ENCODE measurements around the gene KLHL11. TPM values are rescaled to one million over a fixed set of nuclear protein-coding genes. Genes with fewer than 3 reads are reported as not detected.

The KLHL11 gene
- total and polyA plus RNA-seq, 8 donors, result 8.7 to 13.3 (median 9.9) TPM

- H3K27ac ChIP-seq, result peak within 1 kb of the TSS; percentile 67 to 70
- DNase-seq (peak in 3 of 4 donors; percentile 76 to 91 (median 86)), ATAC-seq (peak; percentile 42)
- H3K9me3 ChIP-seq, result no peaks in the 10 kb centered on the region
- peaks cover 0 to 36% of the 10 kb centered on the region in 2 donors for H3K27me3 ChIP-seq
- no peak for TF ChIP-seq CTCF (IDR thresholded peaks at IDR 0.05)
- H3K4me1 ChIP-seq, result peaks cover 12 to 32% of the 10 kb centered on the region in 2 donors
- peak within 1 kb of the TSS; percentile 63 to 74 for H3K4me3 ChIP-seq
- H3K36me3 ChIP-seq, result no peaks in the 10 kb centered on the region
- intact Hi-C loops (cut with DNase I), result loop anchor here in 1 of 2 donors (5.0 kb wide), 1 partner anchor 70 kb away; no protein-coding TSS in a partner anchor
These were observed 52.7 kb downstream of the KLHL11 start, which contains the start of gene FKBP10 for GRCh38 chr17:41812381-41813151. Gene FKBP10, plus strand, starts transcription at chr17:41813004. Its CDS starts 31 bp downstream, at chr17:41813035.

- DNase-seq (peak; percentile 80 to 92 (median 88)), ATAC-seq (peak; percentile 90)
- Histone ChIP-seq H3K27ac (peak within 1 kb of the TSS; percentile 67 to 70), H3K36me3 (no peaks in the 10 kb centered on the region), H3K4me3 (peak within 1 kb of the TSS; percentile 63 to 74), H3K9me3 (no peaks in the 10 kb centered on the region), H3K4me1 (peaks cover 12 to 32% of the 10 kb centered on the region in 2 donors), H3K27me3 (peaks cover 0 to 36% of the 10 kb centered on the region in 2 donors)
- peak; percentile 53 to 55 for TF ChIP-seq CTCF (IDR thresholded peaks at IDR 0.05)
- intact Hi-C loops (cut with DNase I), result loop anchor here in 1 of 2 donors (5.0 kb wide), 1 partner anchor 69 kb away; no protein-coding TSS in a partner anchor
These were observed 53.5 kb downstream of the KLHL11 start, which contains the start of gene P3H4 for GRCh38 chr17:41811549-41812380. Gene P3H4, minus strand, starts transcription at chr17:41811949. Its CDS starts 34 bp downstream, at chr17:41811915.

GRCh38 chr17:41810659-41811548, 54.3 kb downstream of the KLHL11 start:
- no peak for TF ChIP-seq CTCF (IDR thresholded peaks at IDR 0.05)
- Histone ChIP-seq H3K9me3 (no peaks in the 10 kb centered on the region), H3K4me1 (peaks cover 12 to 32% of the 10 kb centered on the region in 2 donors), H3K36me3 (no peaks in the 10 kb centered on the region), H3K4me3 (peak overlapping the region; percentile 63 to 74), H3K27ac (peak overlapping the region; percentile 67 to 70), H3K27me3 (peaks cover 0 to 36% of the 10 kb centered on the region in 2 donors)
- ATAC-seq (peak; percentile 1), DNase-seq (no peak)
- intact Hi-C loops (cut with DNase I), result loop anchor here in 1 of 2 donors (5.0 kb wide), 1 partner anchor 69 kb away; no protein-coding TSS in a partner anchor

- peaks cover 8 to 23% of the 10 kb centered on the region in 2 donors for H3K4me1 ChIP-seq
- DNase-seq (no peak), ATAC-seq (no peak)
- H3K27me3 ChIP-seq, result peaks cover 0 to 22% of the 10 kb centered on the region in 2 donors
- TF ChIP-seq CTCF (IDR thresholded peaks at IDR 0.05), result no peak
- H3K36me3 ChIP-seq, result no peaks in the 10 kb centered on the region
- intact Hi-C loops (cut with DNase I), result loop anchor here in 1 of 2 donors (10.0 kb wide), 1 partner anchor 72 kb away; the partner anchor contains the start of gene HAP1
- H3K27ac ChIP-seq, result no peak overlapping the region
- no peak overlapping the region for H3K4me3 ChIP-seq
- no peaks in the 10 kb centered on the region for H3K9me3 ChIP-seq
These were observed 58.4 kb downstream of the KLHL11 start for GRCh38 chr17:41806685-41807445.
